ENCODE results near the gene LCAT. TPM values are rescaled to one million over a fixed set of nuclear protein-coding genes. Genes with fewer than 3 reads are reported as not detected.
A peak's percentile ranks its signal among the peaks of the same experiment; 100 is the strongest.

The LCAT gene
- total RNA-seq, 1 donor from 2014 or later = 22.0 TPM

- Mint-ChIP-seq H3K9me3 (no peaks in the 10 kb centered on the region), H3K4me3 (ENCODE audit: low read depth) (no peak overlapping the region), H3K4me1 (ENCODE audit: low read depth) (peaks cover 11% of the 10 kb centered on the region), H3K27ac (no peak overlapping the region), H3K36me3 (ENCODE audit: low read depth) (peaks cover 58% of the 10 kb centered on the region), H3K27me3 (ENCODE audit: low read depth) (no peaks in the 10 kb centered on the region)
- no peak for DNase-seq (ENCODE audit: low spot score)
- intact Hi-C loops (cut with micrococcal nuclease) = loop anchor here (10.0 kb wide), 1 partner anchor 406 kb away; the partner anchor contains the start of gene RIPOR1
Measured at GRCh38 chr16:67930678-67931211, 13.2 kb downstream of the LCAT start.

DNA sequence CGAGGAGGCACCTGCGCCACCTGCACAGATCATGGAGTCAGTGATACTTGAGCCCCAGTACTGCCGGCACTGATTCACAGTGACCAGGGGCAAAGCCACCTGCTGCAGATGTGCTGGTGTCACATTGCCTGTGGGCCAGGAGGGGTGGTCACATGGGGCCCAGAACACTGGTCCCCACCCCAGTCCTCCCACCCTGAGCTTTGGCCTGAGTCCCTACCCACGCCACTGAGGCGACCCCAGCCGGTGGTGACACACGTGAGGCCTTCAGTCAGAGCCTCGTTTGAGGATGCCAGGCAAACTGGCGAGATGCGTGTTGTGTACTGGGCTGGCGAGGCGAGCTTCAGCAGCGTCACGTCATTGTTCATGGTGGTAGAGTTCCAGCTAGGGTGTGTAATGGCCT, 13.7 kb downstream of the LCAT start:
- Mint-ChIP-seq H3K27me3 (ENCODE audit: low read depth) (no peaks in the 10 kb centered on the region), H3K27ac (no peak overlapping the region), H3K36me3 (ENCODE audit: low read depth) (peaks cover 52% of the 10 kb centered on the region), H3K4me3 (ENCODE audit: low read depth) (no peak overlapping the region), H3K9me3 (no peaks in the 10 kb centered on the region), H3K4me1 (ENCODE audit: low read depth) (peaks cover 7% of the 10 kb centered on the region)
- DNase-seq (ENCODE audit: low spot score) = no peak
- intact Hi-C loops (cut with micrococcal nuclease) = loop anchor here (10.0 kb wide), 1 partner anchor 405 kb away; the partner anchor contains the start of gene RIPOR1

GRCh38 chr16:67928561-67929364, 15.2 kb downstream of the LCAT start:
- intact Hi-C loops (cut with micrococcal nuclease) = loop anchor here (1.0 to 5.0 kb wide), 2 partner anchors 45 to 111 kb away; no protein-coding TSS in a partner anchor
- Mint-ChIP-seq H3K27me3 (ENCODE audit: low read depth) (no peaks in the 10 kb centered on the region), H3K27ac (no peak overlapping the region)

DNA sequence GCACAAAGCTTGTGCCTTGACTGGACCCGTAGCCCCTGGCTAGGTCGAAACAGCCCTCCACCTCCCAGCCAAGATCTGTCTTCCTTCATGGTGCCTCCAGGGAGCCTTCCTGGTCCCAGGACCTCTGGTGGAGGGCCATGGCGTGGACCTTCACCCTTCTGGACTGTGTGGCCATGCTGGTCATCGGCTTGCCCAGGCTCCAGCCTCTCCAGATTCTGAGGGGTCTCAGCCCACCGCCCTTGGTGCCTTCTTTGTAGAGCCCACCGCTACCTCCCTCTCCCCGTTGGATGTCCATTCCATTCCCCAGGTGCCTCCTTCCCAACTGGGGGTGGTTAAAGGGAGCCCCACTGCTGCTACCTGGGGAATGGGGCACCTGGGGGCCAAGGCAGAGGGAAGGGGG, 15.8 kb downstream of the LCAT start:
- intact Hi-C loops (cut with micrococcal nuclease) = loop anchor here (1.0 to 5.0 kb wide), 2 partner anchors 45 to 111 kb away; no protein-coding TSS in a partner anchor

More at GRCh38 chr16:67928561-67929364, 15.2 kb downstream of the LCAT start:
- Mint-ChIP-seq H3K4me1 (ENCODE audit: low read depth) (peaks cover under 1% of the 10 kb centered on the region), H3K9me3 (no peaks in the 10 kb centered on the region), H3K36me3 (ENCODE audit: low read depth) (peaks cover 38% of the 10 kb centered on the region), H3K4me3 (ENCODE audit: low read depth) (no peak overlapping the region)
- DNase-seq (ENCODE audit: low spot score) = peak; percentile 68

GRCh38 chr16:67927131-67927941, 16.6 kb downstream of the LCAT start:
- intact Hi-C loops (cut with micrococcal nuclease) = loop anchor here (5.0 kb wide), 1 partner anchor 110 kb away; no protein-coding TSS in a partner anchor
- Mint-ChIP-seq H3K4me3 (ENCODE audit: low read depth) (no peak overlapping the region), H3K36me3 (ENCODE audit: low read depth) (peaks cover 28% of the 10 kb centered on the region), H3K4me1 (ENCODE audit: low read depth) (peaks cover 3% of the 10 kb centered on the region), H3K9me3 (no peaks in the 10 kb centered on the region), H3K27ac (no peak overlapping the region), H3K27me3 (ENCODE audit: low read depth) (no peaks in the 10 kb centered on the region)
- no peak for DNase-seq (ENCODE audit: low spot score)

More for the DNA sequence above, 15.8 kb downstream of the LCAT start:
- Mint-ChIP-seq H3K27me3 (ENCODE audit: low read depth) (no peaks in the 10 kb centered on the region), H3K36me3 (ENCODE audit: low read depth) (peaks cover 32% of the 10 kb centered on the region), H3K9me3 (no peaks in the 10 kb centered on the region), H3K27ac (no peak overlapping the region), H3K4me1 (ENCODE audit: low read depth) (no peaks in the 10 kb centered on the region), H3K4me3 (ENCODE audit: low read depth) (no peak overlapping the region)
- DNase-seq (ENCODE audit: low spot score) = no peak

GRCh38 chr16:67926181-67926750, 17.7 kb downstream of the LCAT start:
- H3K9me3 Mint-ChIP-seq = no peaks in the 10 kb centered on the region
- no peaks in the 10 kb centered on the region for H3K27me3 Mint-ChIP-seq (ENCODE audit: low read depth)
- no peak overlapping the region for H3K27ac Mint-ChIP-seq
- H3K4me3 Mint-ChIP-seq (ENCODE audit: low read depth) = no peak overlapping the region
- peaks cover 10% of the 10 kb centered on the region for H3K4me1 Mint-ChIP-seq (ENCODE audit: low read depth)
- intact Hi-C loops (cut with micrococcal nuclease) = loop anchor here (5.0 kb wide), 1 partner anchor 109 kb away; no protein-coding TSS in a partner anchor
- peaks cover 24% of the 10 kb centered on the region for H3K36me3 Mint-ChIP-seq (ENCODE audit: low read depth)
- no peak for DNase-seq (ENCODE audit: low spot score)

DNA sequence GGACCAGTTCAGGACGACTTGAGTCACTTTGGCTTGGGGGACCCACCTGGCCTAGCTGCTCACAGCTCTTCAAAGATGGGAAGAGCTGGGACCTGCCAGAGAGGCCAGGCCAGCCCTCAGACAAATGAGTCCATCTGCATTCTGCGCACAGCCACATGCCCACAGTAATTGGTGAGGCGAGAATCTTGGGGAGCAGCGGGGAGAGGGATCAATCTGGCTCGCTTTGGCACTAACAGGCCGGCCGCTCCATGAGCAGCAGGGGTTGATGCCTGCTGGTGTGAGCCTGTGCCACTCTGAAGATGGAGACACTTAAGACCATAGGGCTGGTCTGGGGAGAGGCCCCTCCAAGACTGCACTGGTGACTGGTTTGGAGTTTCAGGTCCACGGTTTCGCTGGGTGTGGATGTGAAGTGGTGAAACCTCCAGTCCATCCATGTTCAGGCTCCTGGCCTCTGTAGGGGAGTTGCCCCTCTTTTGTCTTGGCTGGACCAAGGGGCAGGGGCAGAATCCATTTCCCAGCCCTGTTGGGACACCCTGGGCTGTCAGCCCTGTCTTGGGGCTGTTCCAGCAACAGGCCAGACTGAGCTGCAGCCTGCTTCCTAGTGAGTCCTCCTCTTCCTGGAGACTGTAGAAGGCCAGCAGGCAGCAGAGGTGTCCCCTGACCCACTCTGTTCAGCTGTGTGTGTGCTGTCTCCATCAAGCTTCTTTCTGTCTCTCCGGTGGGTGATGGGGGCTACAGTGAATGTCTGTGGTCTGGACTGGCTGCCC, 19.6 kb downstream of the LCAT start:
- Mint-ChIP-seq H3K4me1 (ENCODE audit: low read depth) (peaks cover 10% of the 10 kb centered on the region), H3K27ac (no peak overlapping the region), H3K36me3 (ENCODE audit: low read depth) (peaks cover 13% of the 10 kb centered on the region), H3K27me3 (ENCODE audit: low read depth) (no peaks in the 10 kb centered on the region), H3K9me3 (no peaks in the 10 kb centered on the region), H3K4me3 (ENCODE audit: low read depth) (no peak overlapping the region)
- intact Hi-C loops (cut with micrococcal nuclease) = no loop called here
- DNase-seq (ENCODE audit: low spot score) = no peak

- Mint-ChIP-seq H3K4me1 (ENCODE audit: low read depth) (peaks cover 10% of the 10 kb centered on the region), H3K27ac (no peak overlapping the region), H3K36me3 (ENCODE audit: low read depth) (peaks cover 12% of the 10 kb centered on the region), H3K4me3 (ENCODE audit: low read depth) (no peak overlapping the region), H3K9me3 (no peaks in the 10 kb centered on the region), H3K27me3 (ENCODE audit: low read depth) (no peaks in the 10 kb centered on the region)
- intact Hi-C loops (cut with micrococcal nuclease) = no loop called here
- no peak for DNase-seq (ENCODE audit: low spot score)
Measured at GRCh38 chr16:67923414-67924116, 20.4 kb downstream of the LCAT start.

GRCh38 chr16:67922740-67923139, 21.2 kb downstream of the LCAT start:
- peak overlapping the region; percentile 12 for H3K27ac Mint-ChIP-seq
- intact Hi-C loops (cut with micrococcal nuclease) = no loop called here
- H3K36me3 Mint-ChIP-seq (ENCODE audit: low read depth) = peaks cover 10% of the 10 kb centered on the region

DNA sequence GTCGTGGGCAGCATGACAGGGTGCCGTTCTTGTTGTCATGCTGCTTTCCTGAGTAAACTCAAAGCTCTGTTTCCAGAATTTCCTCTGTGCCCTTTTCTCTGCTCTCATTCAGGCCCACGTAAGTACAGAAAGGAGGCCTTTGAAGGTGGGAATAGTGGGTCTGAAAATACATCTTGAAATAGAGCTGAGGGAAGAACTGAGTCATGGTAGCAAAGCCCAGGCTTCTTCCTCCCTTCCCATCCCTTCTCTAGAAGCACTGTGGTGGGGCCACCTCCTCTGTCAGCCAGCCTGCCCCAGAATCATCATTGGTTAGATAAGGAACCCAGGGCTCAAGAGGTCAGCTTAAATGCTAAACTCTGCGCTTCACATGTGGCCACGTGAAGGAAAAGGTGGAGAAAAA, 21.7 kb downstream of the LCAT start:
- Mint-ChIP-seq H3K36me3 (ENCODE audit: low read depth) (peaks cover 14% of the 10 kb centered on the region), H3K27me3 (ENCODE audit: low read depth) (no peaks in the 10 kb centered on the region), H3K9me3 (no peaks in the 10 kb centered on the region), H3K27ac (peak overlapping the region; percentile 64), H3K4me3 (ENCODE audit: low read depth) (no peak overlapping the region), H3K4me1 (ENCODE audit: low read depth) (peaks cover 22% of the 10 kb centered on the region)
- no peak for DNase-seq (ENCODE audit: low spot score)
- intact Hi-C loops (cut with micrococcal nuclease) = no loop called here

More at GRCh38 chr16:67922740-67923139, 21.2 kb downstream of the LCAT start:
- Mint-ChIP-seq H3K27me3 (ENCODE audit: low read depth) (no peaks in the 10 kb centered on the region), H3K9me3 (no peaks in the 10 kb centered on the region), H3K4me1 (ENCODE audit: low read depth) (peaks cover 17% of the 10 kb centered on the region), H3K4me3 (ENCODE audit: low read depth) (no peak overlapping the region)
- no peak for DNase-seq (ENCODE audit: low spot score)

- H3K36me3 Mint-ChIP-seq (ENCODE audit: low read depth) = peaks cover 14% of the 10 kb centered on the region
- H3K27ac Mint-ChIP-seq = no peak overlapping the region
- intact Hi-C loops (cut with micrococcal nuclease) = no loop called here
- H3K27me3 Mint-ChIP-seq (ENCODE audit: low read depth) = no peaks in the 10 kb centered on the region
- H3K4me3 Mint-ChIP-seq (ENCODE audit: low read depth) = no peak overlapping the region
- no peaks in the 10 kb centered on the region for H3K9me3 Mint-ChIP-seq
- no peak for DNase-seq (ENCODE audit: low spot score)
- peaks cover 26% of the 10 kb centered on the region for H3K4me1 Mint-ChIP-seq (ENCODE audit: low read depth)
Measured at GRCh38 chr16:67919622-67920221, 24.2 kb downstream of the LCAT start.

All from activated T-helper 2 cell treated with anti-CD3 and anti-CD28 coated beads, Interferon-gamma antibody, Interleukin-2, Interleukin-4, amounts not matched to agents 10 μg/mL and 5 μg/mL and 100 μg/mL, durations not matched to agents 14 hours and 24 hours and 36 hours (primary cell).